K562 (cell line): ENCODE data around the gene SLC6A6. TPM values are rescaled to one million over a fixed set of nuclear protein-coding genes. Genes with fewer than 3 reads are reported as not detected.

ENCODE experiments used
- BRCA1 ChIP-seq, 2 experiments: fragments of 450-650 bp in 1 of 2; sonication (generic) in 1 of 2; formaldehyde crosslinking in 1 of 2; IDR thresholded peaks; 2 replicates each; pipeline versions ENCODE4 v1.5.0 to v1.6.1; 2017 to 2020; ENCODE audit warnings: mild to moderate bottlenecking in 1 of 2, missing genetic modification reagents in 1 of 2
- ELF1 ChIP-seq: fragments of 200-800 bp; sonication (Bioruptor generic); IDR thresholded peaks from 2 replicates; pipeline ENCODE4 v1.6.1; 2016; ENCODE audit warnings: missing genetic modification characterization, missing compliant biosample characterization
- L3MBTL2 ChIP-seq: fragments of 450-650 bp; IDR thresholded peaks from 2 replicates; pipeline ENCODE4 v1.6.1; 2016; ENCODE audit warnings: mild to moderate bottlenecking, moderate library complexity
- NFE2 ChIP-seq: IDR thresholded peaks from 2 replicates; pipeline ENCODE4 v1.6.1; 2014; ENCODE audit warnings: antibody characterized with exemption, low read depth
- NONO ChIP-seq, 2 experiments: fragments of 200-400 bp in 1 of 2; fragments of 450-650 bp in 1 of 2; formaldehyde crosslinking in 1 of 2; IDR thresholded peaks; 2 replicates each; pipeline ENCODE4 v1.6.1; 2017; ENCODE audit warnings: low read depth in 2 of 2, mild to moderate bottlenecking in 2 of 2, moderate library complexity in 2 of 2, low read length in 1 of 2
- SNAPC5 ChIP-seq: fragments of 250-450 bp; sonication (Bioruptor Pico); IDR thresholded peaks from 2 replicates; pipeline ENCODE4 v1.8.0; 2021; ENCODE audit warnings: moderate library complexity, mild to moderate bottlenecking, inconsistent platforms
- SRSF9 ChIP-seq: fragments of 200-400 bp; formaldehyde crosslinking; IDR thresholded peaks from 2 replicates; pipeline ENCODE4 v1.6.1; 2017; ENCODE audit warnings: low read depth, low read length, borderline replicate concordance
- ZNF175 ChIP-seq: fragments of 200-800 bp; sonication (Bioruptor generic); IDR thresholded peaks from 2 replicates; pipeline ENCODE4 v1.6.1; 2016; ENCODE audit warnings: low read depth, mild to moderate bottlenecking, missing genetic modification characterization, missing compliant biosample characterization
- ZNF407 ChIP-seq: fragments of 450-650 bp; IDR thresholded peaks from 2 replicates; pipeline ENCODE4 v1.6.1; 2016; ENCODE audit warnings: low read depth
- ZSCAN29 ChIP-seq: fragments of 450-650 bp; IDR thresholded peaks from 2 replicates; pipeline ENCODE4 v1.6.1; 2017
- ZZZ3 ChIP-seq: fragments of 450-650 bp; IDR thresholded peaks from 2 replicates; pipeline ENCODE4 v1.6.1; 2016; ENCODE audit warnings: antibody characterized with exemption, mild to moderate bottlenecking, moderate library complexity
- polyA plus RNA-seq, 8 experiments: library from polyadenylated mRNA; depleted of rRNA in 4 of 8; stranded (reverse) in 5 of 8; unstranded in 3 of 8; fragments of >200 nt; fragmentation: Nextera tagmentation in 2 of 8; fragmentation: Illumina TruSeq in 1 of 8; extraction: Ambion mirVana in 2 of 8; extraction: Trizol in 1 of 8; gene quantifications; 2 replicates each; pipeline versions ENCODE4 v1.2.1 to v1.2.3, GENCODE V29; 2011 to 2014; ENCODE audit warnings: inconsistent platforms in 1 of 8, missing spikeins in 1 of 8
- total RNA-seq, 7 experiments: library from RNA; depleted of rRNA in 6 of 7; stranded (reverse); fragments of >200 nt in 6 of 7; fragmentation: Illumina TruSeq in 2 of 7; extraction: Trizol in 2 of 7; gene quantifications; 2 replicates each; pipeline versions ENCODE4 v1.2.1 to v1.2.3, GENCODE V29; 2011 to 2021; ENCODE audit warnings: low replicate concordance in 1 of 7

Gene SLC6A6
- total and polyA plus RNA-seq, 9 of the 15 experiments (the other 6 are each of a cell fraction or from before 2014, with no cell fraction given) = 12.3 to 203 (median 93.2) TPM

GRCh38 chr3:14371573-14372474 is 30.6 kb upstream of the SLC6A6 start (continued):
- TF ChIP-seq ZNF407 (no peak), ZZZ3 (no peak), BRCA1 (IDR thresholded peaks at IDR 0.05) (no peak), BRCA1 (CRISPR knock-in tag; IDR thresholded peaks at IDR 0.05) (no peak), ELF1 (tag) (peak; percentile 95), SRSF9 (no peak), SNAPC5 (CRISPR knock-in tag) (no peak), ZSCAN29 (no peak), NFE2 (peak; percentile 58), NONO (IDR thresholded peaks at IDR 0.05; ENCODE audit: low read depth in 2 of 2, low read length in 1 of 2) (no peak), ZNF175 (peak; percentile 73), L3MBTL2 (peak; percentile 83)
